Fibroblast of peridontal ligament (primary cell): ENCODE measurements around the gene GJA3.
"Not testable (repeated sequence)": the region's sequence is repeated elsewhere in the genome, so short reads cannot be mapped to it uniquely, and the experiment has no call there.

Source experiments
- DNase-seq: peaks from one replicate; pipeline ENCODE4 v3.0.0-alpha.2; 2010; ENCODE audit errors: extremely low read depth

GJA3 gene

GRCh38 chr13:20182231-20182846 lies 21.5 kb upstream of the GJA3 start:
- DNase-seq, result peak; percentile 79

GRCh38 chr13:20181188-20181587 lies 20.3 kb upstream of the GJA3 start:
- DNase-seq, result no peak

- DNase-seq, result no peak
These were observed 17.3 kb upstream of the GJA3 start for GRCh38 chr13:20178156-20178555.

GRCh38 chr13:20177049-20177831 lies 16.4 kb upstream of the GJA3 start:
- DNase-seq, result no peak

GRCh38 chr13:20175907-20176652 lies 15.2 kb upstream of the GJA3 start:
- no peak for DNase-seq

- no peak for DNase-seq
These were observed 14.5 kb upstream of the GJA3 start for GRCh38 chr13:20175406-20175794.

- DNase-seq, result peak; percentile 62
These were observed 14.0 kb upstream of the GJA3 start for GRCh38 chr13:20174656-20175405.

- no peak for DNase-seq
These were observed 12.4 kb upstream of the GJA3 start for GRCh38 chr13:20173116-20173746.

GRCh38 chr13:20171364-20171763 lies 10.5 kb upstream of the GJA3 start:
- no peak for DNase-seq

GRCh38 chr13:20170921-20171320 lies 10.1 kb upstream of the GJA3 start:
- no peak for DNase-seq

- no peak for DNase-seq
These were observed 7.5 kb upstream of the GJA3 start for GRCh38 chr13:20168396-20168795.

GRCh38 chr13:20165417-20166257 lies 4.8 kb upstream of the GJA3 start:
- DNase-seq, result peak; percentile 77

- DNase-seq, result no peak
These were observed 1.1 kb upstream of the GJA3 start for GRCh38 chr13:20161951-20162300.

GRCh38 chr13:20161275-20161950 lies 561 bp upstream of the GJA3 start:
- no peak for DNase-seq

- DNase-seq, result no peak
These were observed 1.1 kb downstream of the GJA3 start for GRCh38 chr13:20159646-20160305.

GRCh38 chr13:20157151-20157796 lies 3.6 kb downstream of the GJA3 start:
- no peak for DNase-seq

GRCh38 chr13:20156702-20157101 lies 4.2 kb downstream of the GJA3 start:
- DNase-seq, result no peak

GRCh38 chr13:20153290-20153689 lies 7.6 kb downstream of the GJA3 start:
- not testable (repeated sequence) for DNase-seq

GRCh38 chr13:20151612-20152011 lies 9.2 kb downstream of the GJA3 start:
- no peak for DNase-seq
